Measurements from ENCODE around the gene NFIB.

DNA sequence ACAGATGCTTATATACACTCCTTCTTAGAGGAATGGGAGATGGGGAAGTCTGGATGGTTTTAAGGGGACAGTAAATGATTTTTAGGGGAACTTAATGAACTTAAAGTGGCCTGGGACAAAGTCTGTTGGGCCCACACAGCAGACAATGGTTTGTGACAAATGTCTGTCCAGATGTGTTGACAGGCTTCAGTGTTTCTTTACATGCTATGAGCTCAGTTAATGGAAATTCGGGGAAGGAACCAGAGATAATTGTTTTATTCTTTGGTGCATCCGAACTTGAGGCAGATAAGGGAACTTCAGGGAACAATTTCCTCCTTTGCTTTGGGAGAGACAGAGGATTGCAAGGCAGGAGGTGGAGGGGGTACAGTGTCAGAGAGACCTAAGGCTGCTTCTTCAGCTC, 52.3 kb downstream of the NFIB start:
- TF ChIP-seq, protein P1, sequence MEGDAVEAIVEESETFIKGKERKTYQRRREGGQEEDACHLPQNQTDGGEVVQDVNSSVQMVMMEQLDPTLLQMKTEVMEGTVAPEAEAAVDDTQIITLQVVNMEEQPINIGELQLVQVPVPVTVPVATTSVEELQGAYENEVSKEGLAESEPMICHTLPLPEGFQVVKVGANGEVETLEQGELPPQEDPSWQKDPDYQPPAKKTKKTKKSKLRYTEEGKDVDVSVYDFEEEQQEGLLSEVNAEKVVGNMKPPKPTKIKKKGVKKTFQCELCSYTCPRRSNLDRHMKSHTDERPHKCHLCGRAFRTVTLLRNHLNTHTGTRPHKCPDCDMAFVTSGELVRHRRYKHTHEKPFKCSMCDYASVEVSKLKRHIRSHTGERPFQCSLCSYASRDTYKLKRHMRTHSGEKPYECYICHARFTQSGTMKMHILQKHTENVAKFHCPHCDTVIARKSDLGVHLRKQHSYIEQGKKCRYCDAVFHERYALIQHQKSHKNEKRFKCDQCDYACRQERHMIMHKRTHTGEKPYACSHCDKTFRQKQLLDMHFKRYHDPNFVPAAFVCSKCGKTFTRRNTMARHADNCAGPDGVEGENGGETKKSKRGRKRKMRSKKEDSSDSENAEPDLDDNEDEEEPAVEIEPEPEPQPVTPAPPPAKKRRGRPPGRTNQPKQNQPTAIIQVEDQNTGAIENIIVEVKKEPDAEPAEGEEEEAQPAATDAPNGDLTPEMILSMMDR (conservative IDR thresholded peaks at IDR 0.05) = no peak
- TF ChIP-seq EZH2 (IDR thresholded peaks at IDR 0.05; ENCODE audit: low read depth) = no peak

Measured in PC-9 (cell line).